Measurements from ENCODE around the gene PCCA.

The PCCA gene

GRCh38 chr13:100088644-100089464 is at the start of gene PCCA:
Gene PCCA (plus strand): TSS chr13:100089093. CDS start chr13:100089121, 28 bp downstream.
- DNase-seq (ENCODE audit: insufficient read length, low spot score) (peak; percentile 96), FAIRE-seq (no peak)
- no peak for TF ChIP-seq CTCF (IDR thresholded peaks at IDR 0.05; ENCODE audit: insufficient read depth, missing control alignments)

- no peak for TF ChIP-seq CTCF (IDR thresholded peaks at IDR 0.05; ENCODE audit: insufficient read depth, missing control alignments)
- FAIRE-seq (no peak), DNase-seq (ENCODE audit: insufficient read length, low spot score) (no peak)
Measured at GRCh38 chr13:100039740-100040139, 49.2 kb upstream of the PCCA start.

- DNase-seq (ENCODE audit: insufficient read length, low spot score) (no peak), FAIRE-seq (no peak)
- TF ChIP-seq CTCF (IDR thresholded peaks at IDR 0.05; ENCODE audit: insufficient read depth, missing control alignments), result no peak
Measured at GRCh38 chr13:100040196-100040595, 48.7 kb upstream of the PCCA start.

GRCh38 chr13:100044936-100045335 is 44.0 kb upstream of the PCCA start:
- no peak for DNase-seq (ENCODE audit: insufficient read length, low spot score)
- FAIRE-seq, result no peak
- TF ChIP-seq CTCF (IDR thresholded peaks at IDR 0.05; ENCODE audit: insufficient read depth, missing control alignments), result no peak

GRCh38 chr13:100045355-100045754 is 43.5 kb upstream of the PCCA start:
- FAIRE-seq (no peak), DNase-seq (ENCODE audit: insufficient read length, low spot score) (no peak)

GRCh38 chr13:100051070-100051469 is 37.8 kb upstream of the PCCA start:
- TF ChIP-seq CTCF (IDR thresholded peaks at IDR 0.05; ENCODE audit: insufficient read depth, missing control alignments), result no peak
- peak; percentile 82 for FAIRE-seq
- DNase-seq (ENCODE audit: insufficient read length, low spot score), result no peak

More at GRCh38 chr13:100045355-100045754, 43.5 kb upstream of the PCCA start:
- TF ChIP-seq CTCF (IDR thresholded peaks at IDR 0.05; ENCODE audit: insufficient read depth, missing control alignments), result no peak

- no peak for TF ChIP-seq CTCF (IDR thresholded peaks at IDR 0.05; ENCODE audit: insufficient read depth, missing control alignments)
- no peak for DNase-seq (ENCODE audit: insufficient read length, low spot score)
- no peak for FAIRE-seq
Measured at GRCh38 chr13:100059827-100060226, 29.1 kb upstream of the PCCA start.

Data from D721Med (cell line).